Left lung (tissue), 10 donors: Measurements from ENCODE around the gene OR51G2. TPM values are rescaled to one million over a fixed set of nuclear protein-coding genes. Genes with fewer than 3 reads are reported as not detected.
A peak's percentile ranks its signal among the peaks of the same experiment; 100 is the strongest.

Experiments used
- ATAC-seq: fragments of 200-7000 bp; cut with Tn5 transposase; one replicate; pipeline ENCODE4 v1.9.1; 2020; ENCODE audit warnings: moderate library complexity
- DNase-seq, 4 donors: peaks; one replicate each; pipeline ENCODE4 v3.0.0-alpha.2; 2013 to 2020
- H3K27ac ChIP-seq, 2 donors: fragments of 200-600 bp; sonication (generic) in 1 of 2; one replicate each; pipeline versions ENCODE4 v1.5.0 to v1.8.0; 2020 to 2021
- H3K27me3 ChIP-seq, 2 donors: fragments of 200-600 bp; sonication (generic) in 1 of 2; one replicate each; pipeline versions ENCODE4 v1.5.0 to v1.8.0; 2020 to 2021
- H3K36me3 ChIP-seq, 2 donors: fragments of 200-600 bp; sonication (generic) in 1 of 2; one replicate each; pipeline versions ENCODE4 v1.5.0 to v1.8.0; 2020 to 2021
- H3K4me1 ChIP-seq, 2 donors: fragments of 200-600 bp; one replicate each; pipeline ENCODE4 v1.8.0; 2021
- H3K4me3 ChIP-seq, 2 donors: fragments of 200-600 bp; sonication (generic) in 1 of 2; one replicate each; pipeline versions ENCODE4 v1.5.0 to v1.8.0; 2020 to 2021; ENCODE audit warnings: mild to moderate bottlenecking in 1 of 2
- H3K9me3 ChIP-seq, 2 donors: fragments of 200-600 bp; sonication (generic) in 1 of 2; one replicate each; pipeline versions ENCODE4 v1.5.0 to v1.8.0; 2020 to 2021
- intact Hi-C, 2 donors: fragments of 100-400 bp; cut with DNase I; formaldehyde crosslinking; loops; one replicate each; pipeline versions ENCODE4 v1.11.2 to v1.14.2; 2022
- polyA plus RNA-seq, 6 donors: library from polyadenylated mRNA; unstranded; fragments of 120-200 nt; gene quantifications; one replicate each; pipeline ENCODE4 v1.2.1, GENCODE V29; 2013; ENCODE audit not compliant: insufficient read length in 6 of 6
- total RNA-seq, 2 donors: library from RNA; stranded (reverse); fragmentation: NEBNext Ultra II Directional; extraction: Animal tissue kit (Norgen Biotek cat#: 25700); gene quantifications; one replicate each; pipeline ENCODE4 v1.2.1, GENCODE V29; 2021
- TF ChIP-seq, protein P1 (sequence below), 2 donors: fragments of 200-600 bp; sonication (generic) in 1 of 2; IDR thresholded peaks; one replicate each; pipeline versions ENCODE4 v1.5.0 to v1.8.0; 2021; ENCODE audit warnings: antibody characterized with exemption in 2 of 2
- donor health status: DM: no; HTN: yes; CAD: no.
- donor health status: DM: no; HTN: no; CAD: no.

OR51G2 gene
- total and polyA plus RNA-seq, 8 donors: not detected

DNA sequence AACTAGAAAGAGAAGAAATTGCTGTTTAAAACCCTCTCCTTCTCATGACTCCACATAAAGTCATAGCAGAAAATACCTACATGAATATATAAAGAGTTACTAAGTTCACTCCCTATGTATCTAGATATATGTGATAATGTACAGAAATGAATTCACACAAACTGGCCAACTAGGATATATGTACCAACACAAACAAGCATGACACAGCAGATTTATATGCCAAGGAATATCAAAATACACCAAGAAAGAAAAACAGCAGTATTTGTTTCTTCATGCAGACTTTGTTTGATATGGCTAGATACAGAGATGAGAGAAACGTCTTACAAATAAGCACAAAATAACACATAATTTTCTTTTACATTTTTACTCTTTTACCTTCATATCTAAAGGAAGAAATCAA is 3.2 kb upstream of the OR51G2 start:
- TF ChIP-seq, protein P1, sequence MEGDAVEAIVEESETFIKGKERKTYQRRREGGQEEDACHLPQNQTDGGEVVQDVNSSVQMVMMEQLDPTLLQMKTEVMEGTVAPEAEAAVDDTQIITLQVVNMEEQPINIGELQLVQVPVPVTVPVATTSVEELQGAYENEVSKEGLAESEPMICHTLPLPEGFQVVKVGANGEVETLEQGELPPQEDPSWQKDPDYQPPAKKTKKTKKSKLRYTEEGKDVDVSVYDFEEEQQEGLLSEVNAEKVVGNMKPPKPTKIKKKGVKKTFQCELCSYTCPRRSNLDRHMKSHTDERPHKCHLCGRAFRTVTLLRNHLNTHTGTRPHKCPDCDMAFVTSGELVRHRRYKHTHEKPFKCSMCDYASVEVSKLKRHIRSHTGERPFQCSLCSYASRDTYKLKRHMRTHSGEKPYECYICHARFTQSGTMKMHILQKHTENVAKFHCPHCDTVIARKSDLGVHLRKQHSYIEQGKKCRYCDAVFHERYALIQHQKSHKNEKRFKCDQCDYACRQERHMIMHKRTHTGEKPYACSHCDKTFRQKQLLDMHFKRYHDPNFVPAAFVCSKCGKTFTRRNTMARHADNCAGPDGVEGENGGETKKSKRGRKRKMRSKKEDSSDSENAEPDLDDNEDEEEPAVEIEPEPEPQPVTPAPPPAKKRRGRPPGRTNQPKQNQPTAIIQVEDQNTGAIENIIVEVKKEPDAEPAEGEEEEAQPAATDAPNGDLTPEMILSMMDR (IDR thresholded peaks at IDR 0.05): no peak
- H3K4me1 ChIP-seq: no peaks in the 10 kb centered on the region
- ATAC-seq (no peak), DNase-seq (no peak)
- H3K27ac ChIP-seq: no peak overlapping the region
- no peaks in the 10 kb centered on the region for H3K9me3 ChIP-seq
- no peaks in the 10 kb centered on the region for H3K36me3 ChIP-seq
- intact Hi-C loops: no loop called here
- H3K4me3 ChIP-seq: no peak overlapping the region
- H3K27me3 ChIP-seq: no peaks in the 10 kb centered on the region

DNA sequence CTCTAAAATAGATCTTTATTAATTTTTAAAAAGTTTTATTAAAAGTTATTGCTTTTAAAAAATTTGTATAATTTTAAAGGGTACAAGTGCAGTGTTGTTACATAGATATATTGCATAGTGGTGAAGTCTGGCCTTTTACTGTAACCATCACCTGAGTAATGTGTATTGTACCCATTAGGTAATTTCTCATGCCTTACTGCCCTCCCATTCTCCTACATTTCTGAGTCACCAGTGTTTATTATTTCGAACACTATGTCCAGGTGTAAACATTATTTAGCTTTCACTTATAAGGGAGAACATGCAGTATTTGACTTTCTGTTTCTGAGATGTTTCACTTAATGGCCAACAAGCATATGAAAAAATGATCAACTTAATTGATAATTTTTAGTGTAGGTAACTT is 2.6 kb upstream of the OR51G2 start:
- DNase-seq: no peak
- H3K27ac ChIP-seq: no peak overlapping the region
- intact Hi-C loops: no loop called here
- no peaks in the 10 kb centered on the region for H3K36me3 ChIP-seq
- no peaks in the 10 kb centered on the region for H3K9me3 ChIP-seq
- TF ChIP-seq, protein P1 (IDR thresholded peaks at IDR 0.05): no peak
- H3K4me3 ChIP-seq: no peak overlapping the region
- H3K4me1 ChIP-seq: no peaks in the 10 kb centered on the region
- H3K27me3 ChIP-seq: no peaks in the 10 kb centered on the region
- ATAC-seq: no peak

DNA sequence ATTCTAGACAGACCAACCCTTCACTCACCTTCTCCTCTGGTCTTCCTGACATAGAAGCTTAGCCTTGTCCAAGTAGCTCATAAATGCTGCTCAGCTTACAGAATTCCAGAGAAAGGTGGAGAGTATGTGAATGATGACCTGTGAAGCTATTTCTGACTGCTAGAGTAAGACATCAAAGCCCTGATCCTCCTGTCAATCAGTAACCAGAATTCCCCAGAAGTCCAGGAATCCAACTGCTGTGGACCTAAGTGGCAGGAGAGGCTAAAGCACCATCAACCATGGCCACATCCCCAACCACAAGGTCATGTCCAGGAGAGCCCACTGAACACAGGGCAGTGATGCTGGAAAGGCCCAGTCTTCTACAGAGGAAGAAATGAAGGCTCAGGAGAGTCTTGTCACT is 2.6 kb downstream of the OR51G2 start:
- no peak for DNase-seq
- Histone ChIP-seq H3K27ac (no peak overlapping the region), H3K4me1 (no peaks in the 10 kb centered on the region), H3K27me3 (no peaks in the 10 kb centered on the region), H3K9me3 (no peaks in the 10 kb centered on the region), H3K4me3 (no peak overlapping the region), H3K36me3 (no peaks in the 10 kb centered on the region)
- no peak for ATAC-seq
- TF ChIP-seq, protein P1 (IDR thresholded peaks at IDR 0.05): no peak
- intact Hi-C loops: no loop called here

DNA sequence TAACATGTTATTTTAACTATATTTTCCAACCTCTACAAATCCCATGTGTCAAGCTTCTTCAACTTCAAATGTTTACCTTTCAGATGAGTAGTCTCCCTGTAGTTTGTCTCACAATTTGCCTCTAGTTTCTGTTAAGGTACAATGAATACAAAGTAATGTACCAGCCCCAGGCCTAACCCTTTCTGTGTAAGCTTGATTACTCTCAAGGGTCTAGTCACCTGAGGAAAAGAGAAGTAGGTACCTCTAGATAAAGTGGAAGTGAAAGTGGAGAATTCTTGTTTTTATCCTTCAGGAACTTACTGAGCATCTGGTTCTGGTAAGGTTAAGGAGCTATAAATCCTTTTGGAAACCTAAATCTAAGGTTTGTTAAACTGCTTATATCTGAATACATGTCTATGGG is 15.7 kb downstream of the OR51G2 start, which contains the start of gene OR51A7:
Gene OR51A7 (plus strand): TSS at position 300 of the 400 bp plus-strand sequence. CDS start 3,587 bp downstream, outside the sequence.
- DNase-seq: peak in 1 of 4 donors; percentile 1

DNA sequence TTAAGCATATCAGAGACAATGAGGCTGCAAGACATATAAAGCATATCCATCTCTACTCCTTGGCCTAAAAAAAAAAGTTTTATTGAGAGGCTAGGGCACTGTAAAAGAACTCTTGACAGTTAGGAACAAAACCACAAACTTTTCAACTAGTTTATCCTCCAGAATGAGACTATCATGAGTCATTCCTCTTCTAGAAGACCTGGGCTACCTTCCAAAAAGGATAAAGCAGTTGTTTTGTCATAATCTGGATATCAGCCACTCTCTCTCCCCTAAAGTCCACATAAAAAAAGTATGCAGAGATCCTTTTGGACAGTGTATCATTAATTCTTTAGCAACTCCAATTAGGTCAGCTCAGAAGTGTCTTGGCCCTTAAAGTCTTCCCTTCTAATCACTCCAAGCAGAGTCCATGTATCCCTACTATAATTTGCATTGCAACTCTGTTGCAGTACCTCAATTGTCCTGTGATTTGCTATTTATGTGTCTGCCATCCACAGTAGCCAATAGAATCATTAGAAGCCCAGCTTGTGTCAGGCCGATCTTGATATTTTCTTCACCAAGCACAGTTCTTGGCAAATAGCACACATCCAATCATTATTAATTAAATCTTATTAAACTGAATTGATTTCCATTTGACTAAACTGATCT is 27.0 kb downstream of the OR51G2 start:
- H3K9me3 ChIP-seq: no peaks in the 10 kb centered on the region
- H3K36me3 ChIP-seq: no peaks in the 10 kb centered on the region
- TF ChIP-seq, protein P1 (IDR thresholded peaks at IDR 0.05): peak in 1 of 2 donors; percentile 27
- intact Hi-C loops: no loop called here
- no peaks in the 10 kb centered on the region for H3K4me1 ChIP-seq
- DNase-seq: no peak
- no peaks in the 10 kb centered on the region for H3K27me3 ChIP-seq
- peak; percentile 75 for ATAC-seq
- no peak overlapping the region for H3K4me3 ChIP-seq
- H3K27ac ChIP-seq: no peak overlapping the region

More for the DNA sequence above, 15.7 kb downstream of the OR51G2 start, which contains the start of gene OR51A7:
- H3K4me1 ChIP-seq: no peaks in the 10 kb centered on the region
- H3K27me3 ChIP-seq: no peaks in the 10 kb centered on the region
- peak; percentile 43 for ATAC-seq
- TF ChIP-seq, protein P1 (IDR thresholded peaks at IDR 0.05): no peak
- no peak within 1 kb of the TSS for H3K4me3 ChIP-seq
- no peak within 1 kb of the TSS for H3K27ac ChIP-seq
- H3K36me3 ChIP-seq: no peaks in the 10 kb centered on the region
- intact Hi-C loops: no loop called here
- no peaks in the 10 kb centered on the region for H3K9me3 ChIP-seq
